Suppressor macrophage (primary cell): ENCODE measurements around the gene KCNK5.

Source experiments
- DNase-seq, 4 experiments: peaks; one replicate each; pipeline ENCODE4 v3.0.0-alpha.2; 2020 to 2022
- total RNA-seq, 17 experiments: gene quantifications; one replicate each; lab custom pipeline; 2026; ENCODE audit warnings: mixed read lengths in 6 of 17, inconsistent platforms in 3 of 17; lab: John Stamatoyannopoulos, UW

The KCNK5 gene, protein sequence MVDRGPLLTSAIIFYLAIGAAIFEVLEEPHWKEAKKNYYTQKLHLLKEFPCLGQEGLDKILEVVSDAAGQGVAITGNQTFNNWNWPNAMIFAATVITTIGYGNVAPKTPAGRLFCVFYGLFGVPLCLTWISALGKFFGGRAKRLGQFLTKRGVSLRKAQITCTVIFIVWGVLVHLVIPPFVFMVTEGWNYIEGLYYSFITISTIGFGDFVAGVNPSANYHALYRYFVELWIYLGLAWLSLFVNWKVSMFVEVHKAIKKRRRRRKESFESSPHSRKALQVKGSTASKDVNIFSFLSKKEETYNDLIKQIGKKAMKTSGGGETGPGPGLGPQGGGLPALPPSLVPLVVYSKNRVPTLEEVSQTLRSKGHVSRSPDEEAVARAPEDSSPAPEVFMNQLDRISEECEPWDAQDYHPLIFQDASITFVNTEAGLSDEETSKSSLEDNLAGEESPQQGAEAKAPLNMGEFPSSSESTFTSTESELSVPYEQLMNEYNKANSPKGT
- total RNA-seq = 0.21 to 8.7 (median 2.8) reads per million in 17 experiments

DNA sequence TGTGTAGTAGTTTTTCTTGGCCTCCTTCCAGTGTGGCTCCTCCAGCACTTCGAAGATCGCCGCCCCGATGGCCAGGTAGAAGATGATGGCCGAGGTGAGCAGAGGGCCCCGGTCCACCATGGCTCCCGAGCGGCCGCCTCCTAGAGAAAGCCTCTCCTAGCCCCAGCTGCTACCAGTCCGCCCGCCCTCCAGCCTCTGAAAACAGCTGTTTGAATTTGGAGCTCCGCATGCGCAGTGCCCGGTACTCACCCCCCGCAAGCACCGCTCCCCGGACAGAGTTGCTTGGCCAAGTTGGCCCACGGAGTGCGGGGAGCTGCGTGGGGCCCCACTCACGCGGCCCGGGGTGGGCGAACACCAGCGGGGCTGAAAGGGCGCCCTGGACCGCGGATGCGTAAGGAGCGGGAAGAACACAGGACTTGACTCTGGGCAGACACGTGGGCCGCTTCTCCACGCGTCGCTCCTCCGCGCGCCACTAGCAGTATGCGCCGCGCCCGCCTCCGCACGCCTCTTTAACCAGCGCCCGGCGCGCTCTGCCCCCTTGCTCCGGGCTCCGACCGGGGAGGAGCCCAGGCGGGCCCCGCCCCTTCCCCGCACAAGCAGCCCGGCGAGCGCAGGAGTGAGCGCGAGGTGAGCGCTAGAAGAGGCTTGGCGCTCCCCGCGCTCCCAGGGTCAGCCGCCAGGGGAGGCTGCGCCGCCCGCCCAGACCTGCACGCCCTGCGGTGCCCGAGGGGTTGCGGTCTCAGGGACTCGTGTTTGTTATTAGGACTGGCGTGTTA is at the start of gene KCNK5:
Gene KCNK5, minus strand, starts transcription at position 484 of the 776 bp plus-strand sequence. Its CDS starts 364 bp downstream, at position 120.
- peak; percentile 74 to 90 (median 82) for DNase-seq

DNA sequence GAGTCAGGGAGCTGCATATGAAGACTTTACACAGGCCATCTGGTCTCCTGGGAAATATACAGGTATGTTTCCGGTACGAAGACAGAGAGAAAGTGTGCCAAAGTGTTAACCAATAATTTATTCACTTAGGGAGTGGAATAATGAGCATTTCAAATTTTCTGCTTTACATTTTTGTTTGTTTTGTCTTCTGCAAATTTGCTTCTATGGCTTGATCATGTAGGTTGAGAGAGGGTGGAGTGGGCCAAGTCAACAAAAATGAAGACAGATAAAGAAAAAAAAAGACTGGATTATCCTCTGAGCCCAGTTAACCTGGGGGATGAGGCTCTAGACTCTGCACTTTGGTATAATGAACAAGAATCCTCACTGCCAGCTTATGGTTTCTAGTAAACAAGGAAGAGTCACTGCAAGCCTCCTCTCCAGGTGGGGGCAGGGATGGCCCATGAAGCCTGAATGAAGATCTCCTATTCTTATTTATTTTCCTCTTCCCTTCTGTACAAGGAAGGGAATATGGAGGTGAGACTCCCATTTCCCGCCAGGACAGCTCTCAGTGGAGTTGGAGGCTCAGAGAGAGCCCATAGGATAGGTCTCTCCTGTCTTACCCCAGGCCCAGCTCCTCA is 47.2 kb upstream of the KCNK5 start:
- DNase-seq = no peak

DNA sequence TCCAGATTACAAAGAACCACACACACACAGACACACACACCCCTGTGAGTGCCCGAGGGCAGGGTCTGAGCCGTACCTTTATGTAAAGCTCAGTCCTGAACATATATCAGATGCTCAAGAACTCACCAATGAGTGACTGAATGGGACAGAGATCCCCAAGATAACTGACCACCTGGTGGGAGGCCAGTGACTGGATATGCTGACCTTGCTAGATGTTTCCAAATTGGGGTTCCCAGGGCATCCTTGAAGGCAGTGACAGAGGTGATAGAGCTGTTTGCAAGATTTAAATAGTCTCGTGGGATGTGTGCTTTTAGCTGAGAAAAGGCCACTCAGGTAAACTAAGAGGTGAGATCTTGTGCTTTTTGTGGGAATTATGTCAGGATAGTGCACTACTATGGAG is 45.6 kb upstream of the KCNK5 start:
- no peak for DNase-seq

DNA sequence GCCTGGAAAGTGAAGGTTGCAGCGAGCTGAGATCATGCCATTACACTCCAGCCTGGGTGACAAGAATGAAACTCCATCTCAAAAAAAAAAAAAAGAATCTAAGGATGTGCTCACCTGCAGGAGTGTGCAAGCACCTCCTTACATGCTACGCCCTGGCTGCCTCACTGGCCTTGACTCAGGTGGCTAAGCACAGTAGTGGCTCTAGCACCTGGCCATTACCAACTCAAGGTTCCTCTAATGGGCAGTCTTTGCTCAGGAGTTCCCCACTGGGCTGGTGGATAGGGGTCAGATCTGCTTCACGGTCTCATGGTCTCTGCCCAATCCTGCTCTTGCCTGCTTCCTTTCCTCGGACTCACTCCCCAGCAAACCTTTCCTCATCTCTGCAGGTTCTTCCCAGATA is 45.2 kb upstream of the KCNK5 start:
- DNase-seq = no peak

DNA sequence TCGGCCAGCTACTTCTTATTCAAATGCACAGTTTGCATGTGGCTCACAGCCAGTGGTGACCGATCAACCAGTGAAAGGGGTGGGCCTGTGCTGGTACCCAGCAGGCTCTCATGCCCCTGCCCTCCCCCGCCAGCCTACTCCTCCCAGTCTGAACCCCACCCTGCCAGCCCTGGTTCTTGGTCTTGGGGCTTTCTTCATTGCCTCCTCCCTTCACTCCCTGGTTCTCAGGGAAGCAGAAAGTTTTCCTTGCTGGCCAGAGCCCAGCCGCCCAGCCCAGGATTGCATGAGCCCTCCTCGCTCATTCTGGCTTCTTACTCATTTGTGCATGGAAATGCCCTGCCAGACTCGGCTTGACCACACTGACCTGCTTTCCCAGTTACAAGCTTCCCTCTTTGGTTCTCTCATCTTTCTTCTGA is 44.1 kb upstream of the KCNK5 start:
- DNase-seq = no peak

DNA sequence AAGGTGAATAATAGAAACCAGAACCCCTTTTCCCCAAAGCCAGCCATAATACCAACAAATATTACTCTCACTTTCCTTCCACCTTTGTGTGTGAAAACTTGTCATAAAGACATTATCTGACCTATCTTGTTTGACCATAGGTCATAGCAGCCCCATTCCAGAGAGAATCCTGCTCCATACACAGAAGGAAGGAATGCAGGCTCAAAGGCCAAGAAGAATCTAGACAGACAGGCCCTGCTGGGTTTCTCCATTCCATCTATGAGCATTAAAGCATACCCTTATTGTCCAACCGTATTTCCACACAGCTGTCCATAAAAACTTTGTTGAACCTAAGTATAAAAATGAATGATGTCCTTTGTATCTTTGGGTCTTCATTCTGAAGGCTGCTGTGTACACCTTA is 40.7 kb upstream of the KCNK5 start:
- DNase-seq = no peak

DNA sequence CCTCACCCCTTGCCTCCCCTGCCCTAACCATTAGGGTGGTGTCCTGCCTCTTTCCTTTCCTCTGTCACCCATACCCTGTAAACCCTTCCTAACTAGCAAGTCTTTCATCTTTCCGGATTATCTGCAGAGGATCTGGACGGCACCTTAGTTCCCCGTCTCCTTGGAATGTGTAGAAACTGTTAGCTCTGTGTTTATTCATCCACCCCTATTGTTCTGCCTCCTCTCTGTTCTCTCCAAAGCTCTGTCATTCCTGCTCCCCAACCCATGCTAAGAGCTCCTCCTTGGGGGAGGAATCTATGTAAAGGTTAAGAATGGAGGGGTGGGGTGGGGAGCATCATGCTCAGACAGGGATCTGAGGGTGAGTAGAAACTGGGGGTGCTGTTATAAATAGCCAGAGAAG is 39.4 kb upstream of the KCNK5 start:
- DNase-seq = no peak

DNA sequence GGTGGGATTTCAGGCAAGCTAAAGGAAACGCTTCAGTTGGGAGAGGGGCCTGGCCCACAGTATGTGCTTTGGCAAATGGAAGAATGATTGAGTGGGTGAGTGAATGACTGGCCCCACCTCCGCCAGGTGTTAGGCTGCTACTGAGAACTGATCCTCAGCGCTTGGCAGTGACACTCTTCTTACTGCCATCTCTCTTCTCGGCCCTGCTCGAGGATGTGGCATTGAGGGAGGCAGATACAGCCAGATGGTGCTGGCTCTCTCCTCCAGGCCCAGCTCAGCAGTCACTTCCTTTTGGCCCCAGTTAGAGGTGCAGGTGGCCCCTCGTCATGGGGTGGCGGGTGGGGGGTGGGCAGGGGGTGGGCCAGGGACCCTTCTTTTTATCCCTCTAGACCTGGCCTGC is 38.9 kb upstream of the KCNK5 start:
- no peak for DNase-seq

DNA sequence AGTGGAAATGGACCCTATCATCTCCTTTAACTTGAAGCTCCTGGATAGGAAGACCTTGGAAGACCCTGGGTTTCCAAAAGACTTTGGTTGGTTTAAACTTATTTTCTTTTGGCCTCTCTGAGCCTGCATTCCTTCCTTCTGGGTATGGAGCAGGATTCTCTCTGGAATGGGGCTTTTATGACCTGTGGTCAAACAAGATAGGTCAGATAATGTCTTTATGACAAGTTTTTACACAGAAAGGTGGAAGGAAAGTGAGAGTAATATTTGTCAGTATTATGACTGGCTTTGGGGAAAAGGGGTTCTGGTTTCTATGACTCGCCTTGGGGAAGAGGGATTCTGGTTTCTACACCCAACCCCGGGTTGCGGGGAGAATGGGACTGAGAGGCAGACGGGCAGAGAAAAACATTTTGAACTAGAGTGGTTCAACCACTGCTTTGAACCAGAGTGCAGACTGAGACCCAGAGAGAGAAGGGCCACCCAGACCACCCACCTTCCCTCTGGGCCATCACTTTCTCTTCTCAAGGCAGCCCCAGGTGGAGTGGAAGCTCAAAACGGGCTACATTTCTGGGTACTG is 37.6 kb upstream of the KCNK5 start:
- DNase-seq = no peak

DNA sequence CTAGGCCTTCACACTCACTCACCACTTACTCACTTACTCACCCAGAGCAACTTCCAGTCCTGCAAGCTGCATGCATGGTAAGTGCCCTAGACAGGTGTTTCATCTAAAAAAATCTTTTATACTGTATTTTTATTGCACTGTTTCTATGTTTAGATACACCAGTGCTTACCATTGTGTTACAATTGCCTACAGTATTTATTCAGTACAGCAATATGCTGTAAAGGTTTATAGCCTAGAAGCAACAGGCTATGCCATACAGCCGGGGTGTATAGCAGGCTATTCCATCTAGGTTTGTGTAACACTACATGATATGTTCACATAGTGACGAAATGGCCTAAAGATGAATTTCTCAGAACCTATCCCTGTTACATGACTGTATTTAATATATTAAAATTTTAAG is 37.1 kb upstream of the KCNK5 start:
- DNase-seq = no peak

DNA sequence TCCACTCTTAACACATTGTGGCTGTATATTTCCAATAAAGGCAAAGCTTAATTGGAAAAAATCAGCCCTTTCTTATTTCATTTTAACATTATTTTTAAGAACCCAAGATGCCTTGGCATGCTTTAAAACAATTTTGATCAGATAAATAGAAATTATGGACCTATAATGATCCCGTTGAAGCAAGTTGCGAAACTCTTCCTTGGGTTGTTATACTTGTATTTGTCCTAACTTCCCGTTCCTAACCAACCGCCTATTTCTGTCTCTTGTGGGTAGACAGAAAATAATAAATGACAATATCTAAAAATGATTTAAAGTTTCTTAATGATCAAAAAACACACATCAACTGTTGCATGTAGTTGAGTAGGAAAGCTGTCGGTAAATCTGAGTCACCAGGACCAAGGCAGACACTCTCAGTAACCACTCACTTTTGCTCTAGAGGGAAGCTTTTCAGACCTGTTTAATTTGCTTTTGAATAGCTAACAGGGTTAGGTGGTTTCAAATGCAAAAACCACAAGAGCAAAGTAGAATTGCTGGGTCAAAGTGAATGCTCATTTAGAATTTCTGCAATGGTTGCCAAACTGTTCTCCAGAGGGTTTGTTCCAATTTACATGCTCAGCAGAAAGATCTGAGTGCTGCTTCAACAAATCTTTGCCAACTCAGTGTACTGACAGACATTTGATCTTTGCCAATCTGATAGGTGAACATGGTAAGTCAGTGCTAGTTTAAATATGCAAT is 34.2 kb upstream of the KCNK5 start:
- DNase-seq = peak; percentile 15 to 59 (median 35)

DNA sequence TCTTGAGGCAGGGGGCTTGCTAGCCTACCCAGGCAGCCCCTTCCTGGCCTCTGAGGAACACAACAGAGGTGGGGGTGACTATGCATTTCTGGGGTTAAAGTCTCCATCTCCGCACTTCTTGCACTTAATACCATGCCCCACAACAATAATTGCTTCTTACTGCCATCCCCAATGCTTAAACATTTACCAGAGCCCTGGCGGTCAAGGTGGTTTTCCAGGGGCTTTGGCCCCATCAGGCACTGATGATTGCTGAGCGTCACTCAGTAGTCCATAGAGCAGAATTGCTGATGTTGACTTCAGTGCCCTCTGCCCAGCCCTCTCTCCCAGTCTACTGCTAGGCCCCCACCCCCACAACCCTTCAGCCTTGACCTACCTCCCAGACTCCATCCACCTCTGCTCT is 32.5 kb upstream of the KCNK5 start:
- no peak for DNase-seq

DNA sequence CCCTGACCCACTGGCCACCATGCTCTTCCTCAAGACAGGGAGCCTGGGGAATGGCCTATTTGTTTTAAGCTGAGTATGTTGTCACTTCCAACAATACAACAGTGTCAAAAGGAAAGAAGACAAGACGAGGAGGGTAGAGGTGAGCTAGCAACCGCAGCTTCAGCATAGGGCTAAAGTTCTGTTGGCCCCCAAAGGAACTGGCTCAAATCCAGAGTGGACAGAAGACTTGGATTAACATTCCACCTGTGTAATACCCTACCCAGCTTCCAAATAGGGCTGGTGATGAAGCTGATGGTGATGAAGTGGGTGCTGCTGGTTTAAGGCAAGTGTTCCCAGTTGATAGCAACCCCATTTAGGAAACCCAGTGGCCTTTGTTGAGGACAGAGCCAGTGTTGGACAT is 31.7 kb upstream of the KCNK5 start:
- no peak for DNase-seq

DNA sequence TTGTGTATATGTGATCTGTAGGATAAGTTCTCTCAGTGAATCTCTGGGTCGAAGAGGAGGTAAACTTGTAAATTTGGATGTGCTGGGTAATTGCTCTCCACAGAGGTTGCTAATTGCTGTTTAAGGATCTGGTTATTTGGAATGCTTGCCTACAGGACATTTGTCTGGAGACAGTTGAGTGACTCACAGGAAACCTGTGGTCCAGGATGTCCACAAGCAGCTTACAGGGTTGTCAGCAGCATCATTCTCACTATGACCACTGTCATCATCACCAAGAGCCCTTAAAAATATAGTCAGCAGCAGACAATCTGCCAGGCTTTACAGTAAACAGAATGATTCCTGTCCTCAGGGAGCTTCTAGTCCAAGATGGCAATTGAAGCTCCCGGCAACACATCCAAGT is 31.2 kb upstream of the KCNK5 start:
- DNase-seq = no peak

DNA sequence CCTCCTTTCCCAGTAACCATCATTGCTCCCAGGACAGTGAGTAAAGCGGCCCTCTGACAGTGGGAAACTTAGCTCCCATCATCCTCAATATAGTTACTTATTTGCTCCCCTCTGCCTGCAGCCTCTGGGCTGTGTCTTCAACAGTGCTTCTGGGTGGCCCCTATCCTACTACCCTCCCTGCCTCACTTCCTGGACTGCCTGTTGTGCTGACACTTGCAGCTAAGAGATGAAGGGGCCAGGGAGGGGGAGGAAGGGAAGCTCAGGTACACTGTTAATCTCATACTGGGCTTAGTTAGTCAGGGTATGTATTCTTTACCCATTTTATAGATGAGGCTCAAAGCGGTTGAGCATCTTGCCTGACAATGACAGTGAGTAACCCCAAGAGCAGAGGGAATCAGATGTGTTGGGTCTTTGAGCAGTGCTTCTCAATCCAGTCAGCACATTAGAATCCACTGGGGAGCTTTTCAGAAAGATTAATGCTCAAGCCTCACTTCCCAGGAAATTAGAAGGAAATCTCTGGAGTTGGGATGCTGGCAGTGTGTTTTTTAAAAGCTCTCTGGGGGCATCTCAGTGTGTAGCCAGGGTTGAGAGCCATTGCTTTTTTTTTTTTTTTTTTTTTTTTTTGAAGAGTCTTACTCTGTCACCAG is 27.1 kb upstream of the KCNK5 start:
- DNase-seq = no peak

DNA sequence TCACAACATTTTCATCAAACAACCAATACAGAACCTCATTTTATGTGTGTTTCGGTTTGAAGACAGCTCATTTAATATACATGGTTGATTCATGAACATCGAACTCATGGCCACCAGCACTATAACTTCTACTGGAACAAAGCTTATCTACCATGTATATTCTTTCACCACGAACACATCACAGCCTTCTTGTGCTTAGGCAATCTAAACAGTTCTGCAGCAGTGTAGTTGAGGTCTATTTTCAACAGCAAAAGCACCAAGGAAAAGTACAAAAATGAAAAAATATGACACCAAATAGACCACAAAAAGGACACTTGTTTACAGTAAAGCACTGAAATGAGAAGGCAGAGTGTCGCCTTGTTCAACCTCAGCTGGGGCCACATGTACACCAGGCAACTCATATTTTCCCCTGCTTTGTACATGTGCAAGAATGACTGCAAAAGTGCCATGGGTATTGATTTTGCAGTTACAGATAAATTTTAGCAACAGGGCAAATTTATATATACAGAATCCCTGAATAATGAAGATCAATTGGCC is 25.8 kb upstream of the KCNK5 start:
- no peak for DNase-seq

DNA sequence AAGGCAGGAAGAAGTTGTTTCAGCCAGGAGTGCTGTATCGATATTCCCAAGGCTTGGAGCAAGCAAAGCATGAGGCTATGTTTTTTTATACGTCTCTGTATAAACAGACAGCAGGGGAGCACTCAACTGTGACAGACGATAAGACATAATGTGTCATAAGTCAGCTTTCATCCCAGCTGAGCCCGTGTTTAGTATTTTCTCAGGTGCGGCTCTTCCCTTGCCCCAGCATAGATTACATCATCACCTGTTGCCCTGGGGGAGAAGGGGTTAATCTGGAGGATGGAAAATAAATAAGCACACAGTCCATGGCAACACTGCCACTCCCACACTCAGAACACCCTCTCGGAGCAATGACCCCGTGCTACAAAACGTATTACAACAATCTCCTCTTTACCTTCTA is 22.1 kb upstream of the KCNK5 start:
- DNase-seq = no peak

DNA sequence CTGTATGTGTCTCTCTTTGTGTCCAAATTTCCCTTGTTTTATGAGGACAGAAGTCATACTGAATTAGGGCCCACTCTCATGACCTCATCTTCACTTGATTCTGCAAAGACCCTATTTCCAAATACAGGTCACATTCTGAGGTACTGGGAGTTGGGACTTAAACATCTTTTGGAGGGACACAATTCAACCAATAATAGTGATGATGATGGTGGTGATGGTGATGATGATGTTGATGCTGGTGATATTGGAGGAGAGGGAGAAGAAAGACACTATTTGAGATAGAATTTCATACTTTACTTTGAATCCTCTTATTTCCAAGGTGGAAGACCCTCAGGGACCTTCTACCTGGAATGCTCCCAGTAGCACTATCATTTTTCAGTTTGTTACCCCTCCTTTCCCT is 21.2 kb upstream of the KCNK5 start:
- DNase-seq = no peak

DNA sequence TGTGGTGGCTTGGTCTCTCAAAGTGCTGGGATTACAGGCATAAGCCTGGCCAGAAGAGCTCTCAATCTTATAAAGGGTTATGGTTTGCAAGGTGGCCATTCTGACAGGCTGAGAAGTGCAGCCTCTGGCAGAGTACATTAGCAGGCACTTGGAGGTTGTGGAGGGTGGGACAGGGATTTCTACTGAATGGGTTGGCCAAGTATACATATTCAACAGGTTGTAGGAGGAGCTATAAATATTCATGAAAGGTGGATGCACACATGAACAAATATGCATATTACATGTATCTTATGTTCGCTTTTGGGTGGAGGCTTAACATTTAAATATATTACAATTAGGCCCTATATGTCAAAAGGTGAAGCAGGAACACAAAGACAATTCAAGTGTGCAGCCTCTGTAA is 20.0 kb upstream of the KCNK5 start:
- DNase-seq = no peak

DNA sequence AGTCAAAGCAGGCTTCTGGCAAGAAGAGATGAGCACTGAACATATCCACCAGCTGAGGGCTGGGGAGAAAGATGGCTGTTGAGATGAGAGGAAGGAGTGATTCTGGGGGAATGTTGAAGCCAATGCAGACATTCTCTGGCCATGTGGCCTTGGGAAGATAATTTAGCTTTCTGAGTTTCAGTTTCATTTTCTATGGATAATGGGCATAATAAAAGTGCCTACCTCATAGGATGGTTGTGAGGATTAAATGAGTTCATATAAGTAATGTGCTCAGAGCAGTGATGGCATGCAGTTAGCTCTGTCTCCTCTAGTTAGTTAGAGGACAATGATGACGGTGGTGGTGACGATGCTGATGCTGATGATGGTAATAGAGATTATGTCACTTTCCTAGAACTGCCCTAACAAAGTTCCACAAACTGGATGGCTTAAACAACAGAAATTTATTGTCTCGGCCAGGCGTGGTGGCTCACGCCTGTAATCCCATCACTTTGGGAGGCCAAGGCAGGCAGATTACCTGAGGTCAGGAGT is 18.5 kb upstream of the KCNK5 start:
- no peak for DNase-seq

DNA sequence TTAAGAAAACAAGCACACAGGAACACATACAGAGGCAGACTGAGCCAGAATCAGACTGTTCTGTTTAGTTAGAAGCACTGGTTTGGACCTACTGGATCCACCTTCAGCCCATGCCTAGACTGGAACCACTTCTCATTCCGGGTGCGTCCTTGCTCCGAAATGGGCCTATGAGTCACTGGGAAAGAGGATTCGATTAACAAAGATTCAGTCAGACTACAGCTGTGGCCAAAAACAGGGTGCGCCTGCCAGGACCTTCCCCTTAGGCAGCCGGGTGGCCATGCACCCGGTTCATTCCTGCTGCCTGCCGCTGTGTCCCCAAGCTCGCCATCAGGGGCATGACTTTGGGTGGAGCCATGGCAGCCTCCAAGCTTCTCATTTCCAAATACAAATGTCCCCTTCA is 14.5 kb upstream of the KCNK5 start:
- DNase-seq = no peak
